Prostate gland (tissue), 2 donors: ENCODE data around the gene ZNF491.

Experiments
- CTCF ChIP-seq, 4 experiments: fragments of 200-600 bp in 2 of 4; fragments of 450-650 bp in 2 of 4; sonication (generic) in 2 of 4; IDR thresholded peaks; 1 replicate in 3 of 4; 2 replicates in 1 of 4; pipeline ENCODE4 v1.5.1; 2016 to 2019; ENCODE audit warnings: antibody characterized with exemption in 4 of 4, mild to moderate bottlenecking in 2 of 4, moderate library complexity in 2 of 4
- POLR2AphosphoS5 ChIP-seq: sonication (generic); formaldehyde crosslinking; IDR thresholded peaks from one replicate; pipeline ENCODE4 v1.6.1; 2017; ENCODE audit warnings: antibody characterized with exemption

GRCh38 chr19:11848594-11849469, 50.5 kb downstream of the ZNF491 start, which contains the start of gene ZNF439:
- no peak for TF ChIP-seq CTCF (IDR thresholded peaks at IDR 0.05)
- peak; percentile 86 for TF ChIP-seq POLR2AphosphoS5
